GM12878 (cell line): ENCODE results near the gene TRPV3. TPM values are rescaled to one million over a fixed set of nuclear protein-coding genes. Genes with fewer than 3 reads are reported as not detected.

ENCODE experiments used
- ATAC-seq: fragments of 200-7000 bp; cut with Tn5 transposase; 3 replicates; pipeline ENCODE4 v1.9.1; 2020; ENCODE audit warnings: mild to moderate bottlenecking, moderate library complexity
- BruUV-seq: library from RNA; stranded (reverse); fragments of 400-500 nt; replicated peaks from 2 replicates; lab custom pipeline; 2021; lab: Mats Ljungman, UMichigan
- CTCF ChIA-PET: fragments of 300-600 bp; sonication (Branson Sonifier 250); formaldehyde crosslinking; extraction: SDS; loops from one replicate; lab custom pipeline; 2021; ENCODE audit warnings: inconsistent platforms; lab: Yijun Ruan, JAX
- POLR2A ChIA-PET: fragments of 350-600 bp; formaldehyde crosslinking; extraction: SDS; loops from one replicate; lab custom pipeline; 2021; ENCODE audit warnings: inconsistent platforms; lab: Charles Lee
- RAD21 ChIA-PET: fragments of 300-600 bp; sonication (Branson Sonifier 250); formaldehyde crosslinking; loops from one replicate; lab custom pipeline; 2023; ENCODE audit warnings: antibody characterized with exemption; ENCODE audit not compliant: unreplicated experiment; lab: Charles Lee
- SMC1A ChIA-PET: fragments of 300-600 bp; sonication (Branson Sonifier 250); formaldehyde crosslinking; loops from one replicate; lab custom pipeline; 2023; ENCODE audit not compliant: unreplicated experiment, uncharacterized antibody; lab: Charles Lee
- DNase-seq: peaks from one replicate; pipeline ENCODE4 v3.0.0-alpha.2; 2011; ENCODE audit warnings: low read depth, low spot score
- FAIRE-seq: peaks from 3 replicates; lab custom pipeline; 2011; peaks lifted over from hg19 to GRCh38; lab: Jason Lieb, UNC
- H2AFZ ChIP-seq: 2 replicates; pipeline ENCODE4 v1.6.0; 2011; ENCODE audit warnings: low read depth, low read length, control low read depth; ENCODE audit not compliant: control insufficient read depth
- H3K27ac ChIP-seq: 2 replicates; pipeline ENCODE4 v1.5.1; 2011; ENCODE audit warnings: control low read depth; ENCODE audit not compliant: control insufficient read depth, insufficient read depth
- H3K27me3 ChIP-seq, 2 experiments: replicated peaks in 1 of 2; 2 replicates each; pipeline versions ENCODE4 v1.6.0 to v1.6.1; 2011; ENCODE audit warnings: low read length in 1 of 2; ENCODE audit not compliant: control insufficient read depth in 2 of 2, insufficient read depth in 2 of 2
- H3K36me3 ChIP-seq, 2 experiments: 2 replicates each; pipeline ENCODE4 v1.5.1; 2011; ENCODE audit warnings: low read length in 1 of 2; ENCODE audit not compliant: control insufficient read depth in 2 of 2, insufficient read depth in 2 of 2
- H3K4me1 ChIP-seq: 2 replicates; pipeline ENCODE4 v1.6.1; 2011; ENCODE audit warnings: mild to moderate bottlenecking, low read length, moderate library complexity, mixed read lengths; ENCODE audit not compliant: control insufficient read depth, insufficient read depth
- H3K4me2 ChIP-seq: 2 replicates; pipeline ENCODE4 v1.6.0; 2011; ENCODE audit warnings: control low read depth; ENCODE audit not compliant: control insufficient read depth, insufficient read depth
- H3K4me3 ChIP-seq: fragments of 200-600 bp; sonication (generic); 2 replicates; pipeline ENCODE4 v1.5.1; 2016
- H3K79me2 ChIP-seq: 2 replicates; pipeline ENCODE4 v1.6.0; 2011; ENCODE audit warnings: low read length; ENCODE audit not compliant: control insufficient read depth, insufficient read depth
- H3K9ac ChIP-seq: 2 replicates; pipeline ENCODE4 v1.8.0; 2011; ENCODE audit warnings: low read length, control low read depth, mixed read lengths; ENCODE audit not compliant: control insufficient read depth, insufficient read depth
- H3K9me3 ChIP-seq: replicated peaks from 3 replicates; pipeline ENCODE4 v1.5.1; 2011; ENCODE audit warnings: mild to moderate bottlenecking, low read length; ENCODE audit not compliant: control insufficient read depth, insufficient read depth
- H4K20me1 ChIP-seq: 2 replicates; pipeline ENCODE4 v1.6.0; 2011; ENCODE audit not compliant: control insufficient read depth, insufficient read depth
- ASH2L ChIP-seq: fragments of 300-600, 200-600 bp; sonication (generic); IDR thresholded peaks from 2 replicates; pipeline ENCODE4 v1.6.1; 2017; ENCODE audit warnings: low read depth, mild to moderate bottlenecking, borderline replicate concordance
- BCL3 ChIP-seq: IDR thresholded peaks from 2 replicates; pipeline ENCODE4 v1.6.1; 2011; ENCODE audit warnings: borderline replicate concordance, low read depth, mild to moderate bottlenecking, moderate library complexity, low read length; ENCODE audit not compliant: insufficient read depth, poor library complexity, severe bottlenecking
- CREB1 ChIP-seq: IDR thresholded peaks from 2 replicates; pipeline ENCODE4 v1.6.1; 2012; ENCODE audit warnings: low read depth, mild to moderate bottlenecking, inconsistent platforms
- DPF2 ChIP-seq: fragments of 450-650 bp; IDR thresholded peaks from 2 replicates; pipeline ENCODE4 v1.6.1; 2017; ENCODE audit warnings: mild to moderate bottlenecking
- HDAC6 ChIP-seq: fragments of 200-600 bp; sonication (generic); IDR thresholded peaks from one replicate; pipeline ENCODE4 v1.8.0; 2017; ENCODE audit warnings: antibody characterized with exemption; ENCODE audit not compliant: unreplicated experiment
- HDGF ChIP-seq: fragments of 450-650 bp; IDR thresholded peaks from 2 replicates; pipeline ENCODE4 v1.6.1; 2016; ENCODE audit warnings: antibody characterized with exemption
- IKZF2 ChIP-seq, 2 experiments: fragments of 450-650 bp; IDR thresholded peaks; 2 replicates each; pipeline ENCODE4 v1.6.1; 2017; ENCODE audit warnings: mild to moderate bottlenecking in 2 of 2, moderate library complexity in 2 of 2
- MEF2A ChIP-seq: IDR thresholded peaks from 2 replicates; pipeline ENCODE4 v1.6.1; 2011; ENCODE audit warnings: low read depth, mild to moderate bottlenecking, low read length, moderate library complexity; ENCODE audit not compliant: insufficient read depth
- MXI1 ChIP-seq: fragments of 150-350 bp; IDR thresholded peaks from 2 replicates; pipeline ENCODE4 v1.6.1; 2011; ENCODE audit warnings: low read depth, mild to moderate bottlenecking, inconsistent platforms, low read length, improper control_type of control experiment
- MYB ChIP-seq: fragments of 150-350 bp; IDR thresholded peaks from 2 replicates; pipeline ENCODE4 v1.6.1; 2014; ENCODE audit warnings: mild to moderate bottlenecking, low read depth, low read length, borderline replicate concordance
- NFXL1 ChIP-seq: fragments of 450-650 bp; IDR thresholded peaks from 2 replicates; pipeline ENCODE4 v1.6.1; 2017; ENCODE audit warnings: antibody characterized with exemption, mild to moderate bottlenecking, borderline replicate concordance
- RCOR1 ChIP-seq: conservative IDR thresholded peaks from 2 replicates; pipeline ENCODE4 v1.6.1; 2012; ENCODE audit warnings: low read depth, low read length, improper control_type of control experiment
- SIN3A ChIP-seq: IDR thresholded peaks from 2 replicates; pipeline ENCODE4 v1.6.1; 2012; ENCODE audit warnings: low read depth, low read length, improper control_type of control experiment
- SMAD5 ChIP-seq: IDR thresholded peaks from 2 replicates; pipeline ENCODE4 v1.6.1; 2016; ENCODE audit warnings: antibody characterized with exemption, low read depth
- YBX1 ChIP-seq: fragments of 450-650 bp; IDR thresholded peaks from 2 replicates; pipeline ENCODE4 v1.6.1; 2016; ENCODE audit warnings: antibody characterized with exemption
- WGBS: methylation state at CpG from one replicate; pipeline ENCODE4 v1.1.6; 2016; ENCODE audit warnings: low lambda C conversion rate; ENCODE audit not compliant: insufficient replicate concordance, insufficient coverage; ENCODE audit errors: missing lambda C conversion rate; 5-methylcytosine and 5-hydroxymethylcytosine counted together
- in situ Hi-C: fragments of 300-500 bp; cut with MboI; formaldehyde crosslinking; loops from 9 replicates; pipeline ENCODE4 v1.14.3; 2018; ENCODE audit warnings: mixed read lengths
- intact Hi-C: fragments of 100-400 bp; cut with micrococcal nuclease; formaldehyde crosslinking; loops from one replicate; pipeline ENCODE4 v1.14.2; 2022; ENCODE audit not compliant: unreplicated experiment
- polyA plus RNA-seq, 11 experiments: library from polyadenylated mRNA; depleted of rRNA in 4 of 11; unstranded in 6 of 11; stranded (reverse) in 5 of 11; fragments of >200 nt; fragmentation: Nextera tagmentation in 4 of 11; fragmentation: Illumina TruSeq in 1 of 11; extraction: Ambion mirVana in 4 of 11; extraction: Trizol in 1 of 11; gene quantifications; 1 replicate in 1 of 11; 2 replicates in 10 of 11; pipeline versions ENCODE4 v1.2.1 to v1.2.3, GENCODE V29; 2011 to 2016; ENCODE audit warnings: inconsistent platforms in 2 of 11, missing spikeins in 2 of 11, low read depth in 1 of 11
- total RNA-seq, 4 experiments: library from RNA; depleted of rRNA in 3 of 4; stranded (reverse); fragments of >200 nt in 3 of 4; fragmentation: Illumina TruSeq in 1 of 4; extraction: Trizol in 1 of 4; gene quantifications; 2 replicates each; pipeline versions ENCODE4 v1.2.1 to v1.2.3, GENCODE V29; 2013 to 2021
- TF ChIP-seq, protein P1 (sequence below): IDR thresholded peaks from 2 replicates; pipeline ENCODE4 v1.6.1; 2011; ENCODE audit warnings: mild to moderate bottlenecking, low read depth, low read length, moderate library complexity; ENCODE audit not compliant: insufficient replicate concordance
- TF ChIP-seq, protein P2 (sequence below): fragments of 450-650 bp; formaldehyde crosslinking; IDR thresholded peaks from 2 replicates; pipeline ENCODE4 v1.5.0; 2022; ENCODE audit warnings: mild to moderate bottlenecking, missing genetic modification characterization

Gene TRPV3
- total and polyA plus RNA-seq, 10 of the 15 experiments (the other 5 are each of a cell fraction or from before 2014, with no cell fraction given) = 0.52 to 12.0 (median 2.7) TPM

- ATAC-seq = no peak
- WGBS = 87% methylated on average over 5 of the region's 5 CpGs
- RAD21 ChIA-PET = no interaction called here
Measured at GRCh38 chr17:3575511-3575910, 17.9 kb upstream of the TRPV3 start.

More at GRCh38 chr17:3575511-3575910, 17.9 kb upstream of the TRPV3 start:
- Histone ChIP-seq H3K9ac (no peak overlapping the region), H3K4me2 (no peak overlapping the region), H3K4me3 (no peak overlapping the region), H3K79me2 (no peaks in the 10 kb centered on the region), H3K4me1 (no peaks in the 10 kb centered on the region), H3K36me3 (no peaks in the 10 kb centered on the region; a peak in 1 of 4 replicates), H2AFZ (no peak overlapping the region), H3K27ac (no peak overlapping the region), H4K20me1 (no peaks in the 10 kb centered on the region)
- in situ Hi-C loops = no loop called here
- FAIRE-seq (peak; percentile 35), DNase-seq (no peak)
- ChIA-PET POLR2A (interaction anchor here (0.7 kb wide), 1 partner anchor 924 kb away, joined by 6 read pairs; no protein-coding TSS in a partner anchor), CTCF (no interaction called here)
- intact Hi-C loops = no loop called here
- no peak for TF ChIP-seq HDAC6
- TF ChIP-seq MEF2A = no peak
- no peak for TF ChIP-seq MYB
- no peak for TF ChIP-seq IKZF2 (IDR thresholded peaks at IDR 0.05)
- no peak for TF ChIP-seq YBX1
- no peak for TF ChIP-seq BCL3
- TF ChIP-seq SMAD5 = no peak
- TF ChIP-seq, protein P1, sequence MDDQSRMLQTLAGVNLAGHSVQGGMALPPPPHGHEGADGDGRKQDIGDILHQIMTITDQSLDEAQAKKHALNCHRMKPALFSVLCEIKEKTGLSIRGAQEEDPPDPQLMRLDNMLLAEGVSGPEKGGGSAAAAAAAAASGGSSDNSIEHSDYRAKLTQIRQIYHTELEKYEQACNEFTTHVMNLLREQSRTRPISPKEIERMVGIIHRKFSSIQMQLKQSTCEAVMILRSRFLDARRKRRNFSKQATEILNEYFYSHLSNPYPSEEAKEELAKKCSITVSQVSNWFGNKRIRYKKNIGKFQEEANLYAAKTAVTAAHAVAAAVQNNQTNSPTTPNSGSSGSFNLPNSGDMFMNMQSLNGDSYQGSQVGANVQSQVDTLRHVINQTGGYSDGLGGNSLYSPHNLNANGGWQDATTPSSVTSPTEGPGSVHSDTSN = no peak
- TF ChIP-seq SIN3A = no peak
- TF ChIP-seq, protein P2, sequence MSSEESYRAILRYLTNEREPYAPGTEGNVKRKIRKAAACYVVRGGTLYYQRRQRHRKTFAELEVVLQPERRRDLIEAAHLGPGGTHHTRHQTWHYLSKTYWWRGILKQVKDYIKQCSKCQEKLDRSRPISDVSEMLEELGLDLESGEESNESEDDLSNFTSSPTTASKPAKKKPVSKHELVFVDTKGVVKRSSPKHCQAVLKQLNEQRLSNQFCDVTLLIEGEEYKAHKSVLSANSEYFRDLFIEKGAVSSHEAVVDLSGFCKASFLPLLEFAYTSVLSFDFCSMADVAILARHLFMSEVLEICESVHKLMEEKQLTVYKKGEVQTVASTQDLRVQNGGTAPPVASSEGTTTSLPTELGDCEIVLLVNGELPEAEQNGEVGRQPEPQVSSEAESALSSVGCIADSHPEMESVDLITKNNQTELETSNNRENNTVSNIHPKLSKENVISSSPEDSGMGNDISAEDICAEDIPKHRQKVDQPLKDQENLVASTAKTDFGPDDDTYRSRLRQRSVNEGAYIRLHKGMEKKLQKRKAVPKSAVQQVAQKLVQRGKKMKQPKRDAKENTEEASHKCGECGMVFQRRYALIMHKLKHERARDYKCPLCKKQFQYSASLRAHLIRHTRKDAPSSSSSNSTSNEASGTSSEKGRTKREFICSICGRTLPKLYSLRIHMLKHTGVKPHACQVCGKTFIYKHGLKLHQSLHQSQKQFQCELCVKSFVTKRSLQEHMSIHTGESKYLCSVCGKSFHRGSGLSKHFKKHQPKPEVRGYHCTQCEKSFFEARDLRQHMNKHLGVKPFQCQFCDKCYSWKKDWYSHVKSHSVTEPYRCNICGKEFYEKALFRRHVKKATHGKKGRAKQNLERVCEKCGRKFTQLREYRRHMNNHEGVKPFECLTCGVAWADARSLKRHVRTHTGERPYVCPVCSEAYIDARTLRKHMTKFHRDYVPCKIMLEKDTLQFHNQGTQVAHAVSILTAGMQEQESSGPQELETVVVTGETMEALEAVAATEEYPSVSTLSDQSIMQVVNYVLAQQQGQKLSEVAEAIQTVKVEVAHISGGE (CRISPR knock-in tag) = no peak
- no peak for TF ChIP-seq RCOR1
- no peak for TF ChIP-seq MXI1
- no peak for TF ChIP-seq NFXL1
- TF ChIP-seq CREB1 = no peak
- TF ChIP-seq DPF2 = no peak
- TF ChIP-seq ASH2L = no peak
- no peak for TF ChIP-seq HDGF
- TF ChIP-seq, all 136 proteins: peak for 0
- Histone ChIP-seq H3K27me3 (no peaks in the 10 kb centered on the region), H3K9me3 (no peaks in the 10 kb centered on the region)
- SMC1A ChIA-PET = no interaction called here
- BruUV-seq = no TSS peak
